ENCODE measurements around the gene KIF18B.

Gene KIF18B

DNA sequence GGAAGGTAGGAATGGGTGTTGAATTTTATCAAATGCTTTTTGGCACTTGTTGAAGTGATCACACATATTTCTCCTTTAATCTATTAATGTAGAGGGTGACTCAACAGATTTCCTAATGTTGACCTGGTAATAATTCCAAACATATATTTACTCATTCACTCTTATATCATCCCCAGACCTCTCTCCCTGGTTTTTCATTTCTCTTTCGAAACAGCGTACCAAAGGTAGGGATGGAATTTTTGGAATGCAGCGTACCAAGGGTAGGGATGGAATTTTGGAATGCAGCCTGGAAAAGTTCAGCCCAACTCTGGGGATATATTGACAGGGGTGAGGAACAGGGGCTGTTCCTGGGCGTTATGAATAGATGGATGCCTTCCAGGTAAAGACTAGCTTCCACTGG lies 7.3 kb downstream of the KIF18B start:
- DNase-seq (ENCODE audit: low spot score) = no peak

DNA sequence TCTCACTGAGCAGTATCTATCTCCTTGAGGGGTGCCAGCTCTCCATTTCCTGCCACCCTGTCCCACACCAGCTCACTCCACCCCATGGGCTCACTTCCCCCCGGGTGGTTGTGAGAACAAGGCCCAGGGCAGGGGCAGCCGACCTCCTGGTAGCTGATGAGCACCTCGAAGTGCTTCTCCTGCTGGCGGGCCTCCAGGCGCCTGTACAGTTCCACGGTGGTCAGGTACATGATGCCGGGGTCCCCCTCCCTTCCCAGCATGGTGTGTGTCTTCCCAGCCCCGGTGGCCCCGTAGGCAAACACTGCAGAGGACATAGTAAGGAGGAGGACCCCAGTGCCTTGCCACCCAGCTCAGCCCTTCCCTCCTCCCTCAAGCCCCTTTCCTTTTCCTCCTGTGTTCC lies 12.5 kb downstream of the KIF18B start:
- no peak for DNase-seq (ENCODE audit: low spot score)

GRCh38 chr17:44934745-44935105 lies 12.8 kb downstream of the KIF18B start:
- no peak for DNase-seq (ENCODE audit: low spot score)

- no peak for DNase-seq (ENCODE audit: low spot score)
Observed at GRCh38 chr17:44933824-44934744, 13.5 kb downstream of the KIF18B start.

- no peak for DNase-seq (ENCODE audit: low spot score)
Observed at GRCh38 chr17:44932787-44933097, 14.8 kb downstream of the KIF18B start.

DNA sequence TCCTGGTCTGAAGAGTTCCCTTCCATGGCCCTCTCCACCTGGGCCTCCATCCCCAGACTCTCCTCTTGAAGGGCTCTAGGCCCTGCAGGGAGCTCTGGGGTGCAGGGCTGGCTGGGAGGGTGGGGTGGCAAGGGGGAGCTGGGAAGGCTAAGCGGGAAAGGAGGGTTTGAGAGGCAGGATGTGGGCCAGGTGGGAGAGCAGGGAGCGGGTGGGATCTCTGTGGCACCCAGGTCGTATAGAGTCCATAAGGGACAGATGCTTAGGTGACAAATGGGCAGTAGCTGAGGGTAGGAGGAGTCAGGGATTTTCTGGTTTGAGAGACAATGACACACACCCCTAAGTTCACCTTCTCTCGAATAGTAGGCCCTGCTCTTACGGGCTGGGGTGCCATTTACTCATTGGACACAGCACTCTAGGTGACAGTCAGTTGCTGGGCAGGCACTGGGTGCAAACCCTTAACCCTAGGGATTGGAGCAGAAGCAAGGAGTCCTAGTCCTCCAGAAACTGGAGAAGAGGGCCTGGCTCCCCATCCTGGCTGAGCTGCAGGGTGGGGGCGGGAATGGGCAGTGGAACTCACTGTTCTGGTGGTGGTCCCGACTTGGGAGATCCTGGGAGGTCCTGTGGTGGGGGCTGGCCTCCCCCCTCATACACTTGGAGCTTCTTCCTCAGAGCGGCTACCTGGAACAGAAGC lies 15.3 kb downstream of the KIF18B start:
- no peak for DNase-seq (ENCODE audit: low spot score)

GRCh38 chr17:44931376-44931775 lies 16.2 kb downstream of the KIF18B start:
- no peak for DNase-seq (ENCODE audit: low spot score)

GRCh38 chr17:44930667-44931066 lies 16.9 kb downstream of the KIF18B start:
- no peak for DNase-seq (ENCODE audit: low spot score)

DNA sequence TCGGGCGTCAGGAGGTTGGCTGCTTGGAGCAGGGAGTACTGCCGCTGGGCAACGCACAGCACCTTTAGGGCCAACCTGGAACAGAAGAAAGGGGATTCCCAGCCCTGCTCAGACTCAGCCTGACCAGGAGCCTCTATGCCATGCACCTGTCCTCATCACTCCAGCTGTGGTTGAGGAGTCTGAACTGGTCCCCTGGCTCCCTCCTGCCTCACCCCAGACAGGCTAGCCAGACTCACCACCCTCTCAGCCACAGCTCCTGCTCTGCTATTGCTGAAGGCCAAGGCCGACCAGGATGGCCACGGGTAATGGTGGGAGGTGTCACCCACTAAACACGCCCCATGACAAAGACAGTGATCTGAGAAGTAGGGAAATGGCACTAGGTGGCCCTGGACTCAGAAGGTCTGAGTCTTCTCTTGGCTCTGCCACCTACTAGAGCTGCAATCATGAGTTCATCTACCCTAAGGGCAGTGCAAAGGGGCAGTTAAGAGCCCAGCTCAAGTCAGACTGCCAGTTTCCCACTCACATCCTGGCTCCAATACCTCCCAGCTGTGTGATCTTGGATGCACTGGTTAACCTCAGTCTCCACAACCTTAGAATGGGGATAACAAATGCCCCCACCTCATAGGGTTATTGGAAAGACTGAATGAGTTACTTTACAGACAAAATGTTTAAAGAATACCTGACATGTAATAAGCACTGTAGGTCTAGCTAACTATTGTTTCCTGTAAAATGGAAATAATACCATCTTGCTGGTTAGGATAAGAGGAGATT lies 18.4 kb downstream of the KIF18B start:
- DNase-seq (ENCODE audit: low spot score) = no peak

- DNase-seq (ENCODE audit: low spot score) = no peak
Observed at GRCh38 chr17:44928136-44928535, 19.4 kb downstream of the KIF18B start.

DNA sequence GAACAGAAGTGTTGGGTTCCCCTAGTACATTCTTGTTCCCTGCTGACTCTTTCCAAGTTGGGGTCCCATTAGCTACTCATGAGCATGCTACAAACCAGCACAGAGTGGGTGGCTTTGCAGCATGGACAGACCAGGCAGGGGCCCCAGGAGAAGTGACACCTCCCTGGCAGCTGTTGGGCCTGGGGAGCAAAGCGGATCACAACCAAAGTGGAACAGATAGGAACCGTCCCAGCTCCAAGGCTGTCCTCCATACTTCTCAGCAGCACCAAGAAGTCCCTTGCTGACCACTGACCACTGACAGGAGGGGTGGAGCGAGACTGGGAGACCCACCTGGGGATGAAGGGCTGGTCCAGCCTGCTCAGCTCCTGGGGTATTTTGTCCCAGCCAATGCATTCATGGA lies 19.9 kb downstream of the KIF18B start:
- DNase-seq (ENCODE audit: low spot score) = no peak

- DNase-seq (ENCODE audit: low spot score) = no peak
Observed at GRCh38 chr17:44926821-44927525, 20.6 kb downstream of the KIF18B start.

DNA sequence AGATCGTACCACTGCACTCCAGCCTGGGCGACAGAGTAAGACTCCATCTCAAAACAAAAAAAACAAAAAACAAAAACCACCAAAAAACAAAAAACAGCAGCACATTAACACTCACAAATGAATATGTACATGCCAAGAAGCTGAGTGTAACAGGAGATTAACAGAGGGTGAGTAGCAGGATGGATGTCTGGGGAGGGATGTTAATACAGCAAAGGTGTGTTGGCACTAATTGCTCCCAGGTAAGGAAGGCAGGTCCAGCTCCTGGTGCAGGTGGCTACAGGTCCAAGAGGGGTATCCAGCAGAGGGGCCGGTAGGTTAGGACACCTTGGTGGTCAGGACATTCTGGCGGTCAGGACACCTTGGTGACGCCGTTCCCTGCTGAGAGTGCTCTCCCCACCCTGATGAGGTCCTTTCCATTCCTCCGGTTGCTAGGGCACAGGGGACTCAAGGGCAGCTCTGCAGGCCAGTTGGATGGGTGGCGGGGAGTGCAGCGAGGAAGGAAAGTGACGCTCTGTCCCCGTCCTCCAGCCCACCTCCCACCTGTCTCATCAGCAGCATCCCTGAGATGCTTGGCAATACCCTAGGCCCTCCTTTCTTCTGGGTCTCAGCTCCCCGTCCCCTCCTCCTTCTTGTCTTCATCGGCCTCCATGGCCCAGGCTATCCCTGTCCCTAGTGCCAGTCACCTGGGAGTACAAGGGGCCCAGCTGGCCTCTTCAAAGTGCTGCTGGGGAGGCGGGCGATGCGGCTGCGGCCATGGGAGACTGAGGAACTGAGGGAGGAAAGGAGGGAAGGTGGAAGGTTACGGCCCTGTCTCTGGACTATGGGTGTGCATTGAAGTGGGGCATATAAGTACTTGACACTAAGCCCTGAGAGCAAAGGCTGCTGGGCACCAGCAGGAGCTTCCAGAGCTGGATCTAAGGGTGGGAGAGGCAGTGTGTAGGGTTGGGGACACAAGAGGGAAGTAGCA lies 21.6 kb downstream of the KIF18B start:
- DNase-seq (ENCODE audit: low spot score) = no peak

DNA sequence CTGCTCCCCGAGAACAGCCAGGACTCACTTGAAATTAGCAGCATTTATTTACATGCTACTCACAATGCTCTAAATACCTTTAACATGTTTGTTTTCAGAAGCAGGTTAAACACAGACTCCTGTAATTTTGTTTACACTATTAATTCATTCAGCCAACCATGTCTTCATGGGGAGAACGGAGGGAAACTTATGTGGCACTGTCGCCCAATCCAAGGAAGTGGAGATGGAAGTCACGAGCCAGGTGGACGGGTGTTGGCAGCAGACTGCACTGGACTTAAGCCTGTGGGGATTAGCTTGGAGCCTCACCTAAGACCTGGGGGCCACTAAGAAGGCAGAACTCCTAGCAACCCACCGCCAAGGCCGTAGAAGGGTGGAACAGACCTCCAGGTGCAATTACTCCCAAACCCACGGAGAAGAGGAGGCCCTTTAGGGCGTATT lies 23.4 kb downstream of the KIF18B start:
- DNase-seq (ENCODE audit: low spot score) = no peak

DNA sequence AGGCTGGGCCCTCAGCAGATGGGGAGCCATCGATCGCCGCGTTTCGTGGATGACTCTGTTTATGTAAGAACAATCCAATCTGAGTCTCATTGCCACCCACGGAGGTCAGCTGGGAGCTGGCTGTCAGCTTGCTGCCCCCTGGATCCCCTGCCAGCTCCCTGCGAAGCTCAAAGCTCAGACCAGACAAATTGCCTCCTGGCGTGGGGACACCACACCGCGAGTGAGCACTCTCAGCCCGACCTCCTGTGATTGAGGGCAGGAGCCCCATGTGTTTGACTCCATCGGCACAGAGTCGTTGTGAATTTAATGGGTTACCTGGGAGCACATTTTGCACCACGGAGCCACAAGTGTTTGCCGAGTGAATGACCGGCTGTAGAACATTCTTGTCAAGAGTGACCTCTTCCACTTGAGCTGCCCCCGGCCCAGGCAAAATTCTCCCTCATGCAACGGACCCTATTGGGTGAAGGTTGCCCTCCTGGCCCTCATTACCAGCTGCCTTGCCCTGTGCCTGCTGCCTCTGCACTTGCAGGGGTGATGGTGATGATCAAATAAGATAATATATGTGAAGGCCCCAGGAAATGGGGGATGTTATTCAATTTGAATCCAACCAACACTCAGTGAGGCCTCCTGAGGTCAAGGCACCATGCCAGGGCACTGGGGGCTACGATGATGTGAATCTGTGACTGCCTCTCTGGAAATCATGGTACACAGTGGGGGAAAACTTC lies 24.7 kb downstream of the KIF18B start:
- no peak for DNase-seq (ENCODE audit: low spot score)

- no peak for DNase-seq (ENCODE audit: low spot score)
Observed at GRCh38 chr17:44922136-44922535, 25.4 kb downstream of the KIF18B start.

DNA sequence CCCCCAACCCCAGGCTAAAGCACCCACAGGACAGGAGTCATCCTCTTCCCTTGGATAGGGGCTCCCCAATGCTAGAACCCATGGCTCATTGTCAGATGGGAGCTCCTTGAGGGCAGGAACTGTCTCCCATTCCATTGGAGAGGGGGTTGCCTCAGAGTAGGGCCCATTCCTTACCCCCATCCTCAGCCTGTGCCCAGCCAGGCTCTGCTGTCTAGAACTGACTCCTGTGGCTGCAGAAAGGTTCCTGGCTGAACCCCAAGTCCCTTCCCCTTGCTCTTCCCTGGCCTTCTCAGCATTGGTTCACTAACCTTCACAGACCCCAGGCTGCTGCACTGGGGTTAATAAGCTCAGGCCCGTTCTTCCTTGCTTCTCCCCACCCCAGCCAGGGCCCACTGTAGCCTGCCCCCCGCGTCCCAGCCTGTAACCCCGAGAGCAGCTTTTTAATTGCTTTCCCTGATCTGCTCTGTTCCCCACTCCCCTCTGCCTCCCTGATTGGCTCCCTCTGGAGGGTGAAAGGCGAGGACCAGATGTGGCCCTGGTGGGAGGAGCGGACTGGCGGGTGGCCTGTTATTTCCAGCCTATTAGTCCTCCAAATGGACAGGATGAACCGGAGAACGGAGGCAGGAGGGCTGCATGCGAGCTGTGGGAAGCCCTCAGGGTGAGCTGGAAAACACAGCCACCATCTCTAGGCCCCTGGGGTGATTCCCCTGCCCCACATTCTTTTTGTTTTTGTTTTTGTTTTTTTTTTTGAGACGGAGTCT lies 26.3 kb downstream of the KIF18B start:
- no peak for DNase-seq (ENCODE audit: low spot score)

GRCh38 chr17:44920565-44920940 lies 27.0 kb downstream of the KIF18B start:
- DNase-seq (ENCODE audit: low spot score) = no peak

DNA sequence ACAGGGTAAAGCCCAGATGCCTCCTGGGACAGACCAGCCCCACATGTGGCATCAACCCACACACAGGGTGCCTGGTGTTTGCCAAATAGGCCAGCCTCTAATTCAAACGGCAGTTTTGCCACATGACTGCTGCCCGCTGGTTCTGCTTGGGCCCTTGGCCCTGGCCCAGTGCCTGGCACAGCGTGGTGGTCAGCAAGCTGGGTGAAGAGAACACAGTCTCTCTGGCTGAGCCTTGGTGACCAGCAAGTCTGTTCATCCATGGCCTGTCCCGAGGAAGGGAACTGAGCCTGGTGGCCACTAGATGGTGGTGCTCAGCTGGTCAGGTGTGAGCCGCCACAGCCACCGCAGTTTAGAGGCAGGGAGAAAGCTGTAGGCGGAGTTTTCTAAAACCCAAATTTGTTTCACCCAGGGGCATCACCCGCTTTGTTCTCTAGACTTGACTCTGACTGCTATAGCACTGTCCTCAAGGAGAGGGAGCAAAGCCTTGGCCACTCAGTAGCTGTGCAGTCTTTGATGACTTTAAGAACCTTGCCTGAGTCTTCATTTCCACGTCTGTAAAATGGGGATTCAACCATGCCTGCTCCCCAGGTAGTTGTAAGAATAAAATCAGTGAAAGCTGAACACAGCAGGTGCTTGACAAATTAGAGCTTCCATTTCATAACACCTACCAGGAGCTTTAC lies 27.5 kb downstream of the KIF18B start:
- DNase-seq (ENCODE audit: low spot score) = peak; percentile 62
